K562 treated with DMSO at 1 percent for 12 hours (cell line): ENCODE results near the gene HOXA1. TPM values are rescaled to one million over a fixed set of nuclear protein-coding genes. Genes with fewer than 3 reads are reported as not detected.

ENCODE experiments used
- total RNA-seq: library from RNA; unstranded; fragments of 300-600 nt; gene quantifications from 2 replicates; pipeline ENCODE4 v1.2.3, GENCODE V29; 2022; ENCODE audit not compliant: insufficient read depth

HOXA1 gene
- total RNA-seq, result not detected in 2 replicates

DNA sequence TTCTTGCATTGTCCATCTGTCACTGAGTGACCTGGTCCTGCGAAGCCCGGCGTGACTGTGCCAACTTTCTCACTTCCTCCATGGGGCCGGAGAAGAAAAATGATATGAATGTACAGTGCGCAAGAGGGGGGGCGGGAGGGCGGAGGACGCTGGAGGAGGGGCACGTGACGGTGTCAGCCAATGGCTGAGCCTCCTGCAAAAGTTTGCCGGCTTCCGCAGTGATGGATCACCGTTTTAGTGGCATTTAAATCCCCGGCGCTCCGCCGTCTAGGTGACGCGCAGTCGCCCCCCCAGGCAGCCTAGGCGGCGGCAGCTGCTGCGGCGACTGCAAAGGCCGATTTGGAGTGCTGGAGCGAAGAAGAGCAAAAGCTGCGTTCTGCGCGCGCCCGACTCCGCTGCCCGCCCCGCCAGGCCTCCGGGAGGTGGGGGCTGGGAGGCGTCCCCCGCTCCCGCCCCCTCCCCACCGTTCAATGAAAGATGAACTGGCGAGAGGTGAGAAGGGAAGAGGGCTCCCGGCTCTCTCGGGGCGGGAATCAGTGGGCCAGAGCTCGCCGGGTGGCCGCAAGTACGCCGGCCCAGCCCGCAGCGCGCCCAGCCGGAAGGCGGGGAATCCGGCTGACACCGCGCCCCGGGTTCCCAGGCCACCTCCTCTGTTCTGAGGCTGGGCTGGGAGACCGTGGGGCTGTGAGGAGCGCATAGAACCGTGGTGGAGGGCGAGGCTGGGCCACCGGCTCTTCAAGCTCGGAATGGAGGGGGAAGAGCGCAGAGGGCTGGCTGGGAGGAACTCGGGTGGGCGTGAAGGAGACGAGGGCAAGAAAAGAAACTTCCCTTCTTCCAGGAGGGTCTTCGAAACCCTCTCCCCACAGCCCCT lies at the start of gene HOXA1:
HOXA1 (minus strand) TSS at position 104 of the 871 bp plus-strand sequence; CDS start at position 16, 88 bp downstream.

DNA sequence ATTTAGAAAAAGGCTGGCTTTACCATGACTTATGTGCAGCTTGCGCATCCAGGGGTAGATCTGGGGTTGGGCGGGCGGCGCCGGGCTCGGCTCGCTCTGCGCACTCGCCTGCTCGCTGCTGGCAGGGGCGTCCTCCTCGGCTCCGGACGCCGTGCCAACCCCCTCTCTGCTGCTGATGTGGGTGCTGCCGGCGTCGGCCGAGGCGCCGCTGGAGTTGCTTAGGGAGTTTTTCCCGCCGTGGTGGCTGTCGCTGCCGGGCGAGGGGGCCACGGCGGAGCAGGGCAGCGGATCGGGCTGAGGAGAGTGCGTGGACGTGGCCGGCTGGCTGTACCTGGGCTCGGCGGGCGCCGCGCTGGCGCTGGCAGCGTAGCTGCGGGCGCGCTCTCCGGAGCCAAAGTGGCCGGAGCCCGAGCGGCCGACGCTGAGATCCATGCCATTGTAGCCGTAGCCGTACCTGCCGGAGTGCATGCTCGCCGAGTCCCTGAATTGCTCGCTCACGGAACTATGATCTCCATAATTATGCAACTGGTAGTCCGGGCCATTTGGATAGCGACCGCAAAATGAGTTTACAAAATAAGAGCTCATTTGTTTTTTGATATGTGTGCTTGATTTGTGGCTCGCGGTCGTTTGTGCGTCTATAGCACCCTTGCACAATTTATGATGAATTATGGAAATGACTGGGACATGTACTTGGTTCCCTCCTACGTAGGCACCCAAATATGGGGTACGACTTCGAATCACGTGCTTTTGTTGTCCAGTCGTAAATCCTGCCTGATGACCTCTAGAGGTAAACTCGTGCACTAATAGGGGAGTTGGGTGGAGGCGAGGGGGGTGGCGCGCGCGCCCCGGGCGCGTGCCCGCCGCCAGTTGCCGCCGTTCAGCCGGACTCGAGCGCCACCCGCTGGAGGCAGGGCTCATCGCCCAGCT lies 47.5 kb upstream of the HOXA1 start, which contains the start of gene HOXA5:
HOXA5 (minus strand) TSS at position 659 of the 927 bp plus-strand sequence; CDS start at position 585, 74 bp downstream.

DNA sequence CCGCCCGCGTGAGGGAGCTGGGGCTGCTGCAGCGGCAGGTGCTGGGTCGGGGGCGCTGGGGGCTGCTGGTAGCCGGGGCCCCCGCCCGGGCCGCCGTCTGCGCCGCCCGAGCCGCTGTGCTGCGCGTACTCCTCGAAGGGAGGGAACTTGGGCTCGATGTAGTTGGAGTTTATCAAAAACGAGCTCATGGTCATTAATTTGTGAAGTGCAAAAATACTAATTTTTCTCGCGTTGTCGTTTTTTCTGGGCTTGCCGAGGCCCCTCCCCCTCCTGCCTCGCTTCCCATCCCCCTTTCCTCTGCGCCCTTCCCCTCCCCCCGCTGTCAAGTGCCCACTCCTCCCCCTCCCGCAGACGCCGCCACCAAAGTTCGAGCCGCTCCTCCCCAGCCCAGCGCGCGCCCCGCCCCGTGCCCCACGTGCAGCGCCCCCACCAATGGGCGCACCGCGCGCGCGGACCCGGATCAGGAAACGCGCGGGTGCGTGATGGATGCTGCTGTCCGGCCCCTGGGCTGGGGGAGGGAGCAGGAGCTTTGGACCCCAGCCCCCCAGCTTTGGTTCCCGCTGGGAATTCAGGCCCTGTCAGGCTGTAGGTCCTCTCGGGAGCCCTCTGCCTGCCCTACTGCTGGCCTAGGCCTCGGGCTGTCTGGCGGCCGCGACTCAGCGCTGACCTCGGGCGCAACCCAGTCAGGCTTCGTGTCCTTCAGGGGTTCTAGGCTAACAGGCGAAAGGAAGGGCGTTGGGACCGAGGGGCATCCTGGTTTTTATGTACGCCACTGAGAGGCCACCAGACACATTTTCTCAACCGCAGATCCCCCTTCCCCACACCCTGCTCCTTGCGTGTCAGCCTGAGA lies 35.0 kb upstream of the HOXA1 start, which contains the start of gene HOXA4:
HOXA4 (minus strand) TSS at position 218 of the 850 bp plus-strand sequence; CDS start at position 194, 24 bp downstream.

DNA sequence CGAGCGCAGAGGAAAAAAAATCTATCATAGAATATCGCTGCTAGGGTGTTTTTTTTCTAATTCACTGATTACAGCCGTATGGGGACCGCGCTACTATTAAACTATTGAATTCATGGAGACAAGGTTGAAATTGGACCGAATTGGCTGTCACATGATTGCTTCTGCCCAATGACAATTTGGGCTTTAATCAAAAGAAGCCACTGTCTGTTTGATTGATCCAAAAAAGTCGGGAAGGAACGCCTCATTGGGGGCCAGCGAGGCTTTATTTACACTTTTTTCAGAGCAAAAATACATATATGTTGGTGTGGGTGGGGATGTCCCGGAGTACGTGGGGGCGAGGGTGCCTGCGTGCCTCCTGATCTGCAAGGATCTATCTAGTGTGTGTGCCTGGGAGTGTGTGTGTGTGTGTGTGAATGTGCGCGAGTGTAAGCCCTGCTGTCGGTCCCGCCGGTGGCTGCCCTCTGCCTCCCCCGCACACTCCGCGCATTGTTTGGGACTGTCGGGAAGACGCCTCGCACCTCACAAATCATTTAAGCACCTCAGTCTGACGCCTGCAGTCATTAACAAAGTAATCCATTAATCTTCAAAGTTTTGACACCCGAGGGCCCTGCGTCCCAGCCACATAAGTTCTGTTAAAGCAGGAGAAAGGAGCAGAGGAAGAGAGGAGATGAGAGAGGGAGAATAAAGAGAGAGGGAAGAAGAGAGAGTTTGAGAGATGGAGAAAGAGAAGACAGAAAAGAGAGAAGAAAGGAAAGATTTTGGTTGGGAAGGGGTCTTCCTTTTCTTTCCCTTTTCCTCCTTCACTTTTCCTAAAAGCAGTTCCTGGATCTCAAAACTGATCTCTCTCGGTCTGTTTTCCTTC lies 7.0 kb upstream of the HOXA1 start, which contains the start of gene HOXA2:
HOXA2 (minus strand) TSS at position 103 of the 862 bp plus-strand sequence. CDS start 183 bp downstream, outside the sequence.

Other genes with a start within 250 kb of the HOXA1 start
- gene SKAP2, start 231.4 kb downstream of the HOXA1 start, total RNA-seq, result 5.1 and 13.6 TPM in 2 replicates
- gene HOXA2, start 6.7 kb upstream of the HOXA1 start, total RNA-seq, result not detected in 2 replicates
- not detected in 2 replicates for gene HOXA4, start 34.8 kb upstream of the HOXA1 start, total RNA-seq
- not detected in 2 replicates for gene HOXA5, start 47.7 kb upstream of the HOXA1 start, total RNA-seq
- not detected in 2 replicates for gene HOXA6, start 51.8 kb upstream of the HOXA1 start, total RNA-seq
- not detected in 2 replicates for gene HOXA3, start 56.6 kb upstream of the HOXA1 start, total RNA-seq
- not detected in 2 replicates for gene HOXA7, start 60.7 kb upstream of the HOXA1 start, total RNA-seq
- gene HOXA9, start 69.5 kb upstream of the HOXA1 start, total RNA-seq, result not detected in 2 replicates
- not detected in 2 replicates for gene HOXA10, start 78.3 kb upstream of the HOXA1 start, total RNA-seq
- not detected in 2 replicates for gene HOXA11, start 89.2 kb upstream of the HOXA1 start, total RNA-seq
- gene HOXA13, start 104.1 kb upstream of the HOXA1 start, total RNA-seq, result not detected in 2 replicates
- not detected in 2 replicates for gene EVX1, start 146.8 kb upstream of the HOXA1 start, total RNA-seq